Measurements from ENCODE around the gene PRKCD.

The PRKCD gene

DNA sequence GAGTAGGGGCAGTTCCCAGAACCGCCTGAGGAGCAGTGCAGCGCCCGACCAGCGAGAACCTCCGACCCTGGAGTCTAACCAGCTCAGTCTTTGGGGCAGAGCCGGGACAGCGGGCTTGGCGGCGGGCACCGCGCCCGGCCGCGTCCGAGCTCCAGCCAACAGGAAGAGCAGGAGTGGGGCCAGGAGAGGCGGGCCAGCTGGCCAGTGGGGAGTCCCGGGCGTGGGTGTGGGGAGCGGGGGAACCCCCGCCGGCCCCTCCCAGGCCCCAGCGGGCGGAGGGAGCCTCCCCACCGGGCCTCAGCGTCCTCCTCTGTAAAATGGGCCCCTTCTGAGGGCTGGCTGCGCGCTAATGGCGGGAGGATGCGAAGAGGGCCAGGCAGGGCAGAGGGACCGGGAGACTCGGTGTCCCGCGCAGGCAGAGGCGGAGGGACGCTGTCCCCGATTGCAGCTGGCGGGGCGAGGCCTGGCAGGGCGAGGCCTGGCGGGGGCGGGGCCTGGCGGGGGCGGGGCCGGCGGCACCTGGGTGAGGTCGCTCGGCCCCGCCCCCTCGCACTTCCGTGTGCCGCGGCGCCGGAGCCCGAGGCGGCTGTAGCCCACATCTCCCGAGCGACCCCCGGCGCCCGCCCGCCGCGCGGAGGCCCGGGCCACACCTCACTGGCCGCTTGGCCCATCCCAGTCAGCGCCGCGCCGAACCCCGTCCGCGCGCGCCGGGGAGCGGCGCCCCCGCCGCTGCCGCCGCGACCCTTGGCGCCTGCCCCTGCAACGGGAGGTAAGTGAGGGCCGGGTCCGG is at the start of gene PRKCD:
Gene PRKCD (plus strand): TSS at position 550 of the 790 bp plus-strand sequence. CDS start 17,214 bp downstream, outside the sequence.
- Histone ChIP-seq H3K9ac (peak within 1 kb of the TSS; percentile 33), H3K79me2 (no peaks in the 10 kb centered on the region)

DNA sequence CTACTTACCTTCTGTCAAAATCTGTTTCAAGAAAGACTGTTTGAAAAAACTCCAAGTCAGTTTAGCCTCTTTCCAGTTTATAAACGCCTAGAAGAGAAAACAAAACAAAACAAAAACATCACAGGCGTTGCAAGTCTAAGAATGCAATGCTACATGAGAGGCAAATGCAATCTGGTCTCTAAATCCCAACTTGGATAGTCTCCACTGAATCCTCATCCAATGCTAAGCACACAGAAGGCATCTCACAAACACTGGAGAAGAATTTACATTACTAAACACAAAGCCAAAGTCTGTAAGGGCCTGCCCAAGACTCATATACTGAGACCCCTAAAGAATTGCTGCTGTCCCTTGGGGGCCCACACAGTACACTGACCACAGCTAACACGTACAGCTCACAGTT is 49.2 kb upstream of the PRKCD start:
- no peaks in the 10 kb centered on the region for H3K9me3 ChIP-seq (ENCODE audit: control insufficient read depth, low read length)
- no peak for TF ChIP-seq CTCF (IDR thresholded peaks at IDR 0.05)
- no peaks in the 10 kb centered on the region for H3K27me3 ChIP-seq (ENCODE audit: control insufficient read depth, insufficient read depth, low read length)
- no peak overlapping the region for H3K4me3 ChIP-seq (ENCODE audit: low read depth, low read length)
- no peak overlapping the region for H3K27ac ChIP-seq
- H3K4me1 ChIP-seq = peaks cover 8% of the 10 kb centered on the region
- no peak overlapping the region for H3K4me2 ChIP-seq (ENCODE audit: low read length)
- no peak overlapping the region for H3K9ac ChIP-seq
- H3K79me2 ChIP-seq = peaks cover 2% of the 10 kb centered on the region
- no peaks in the 10 kb centered on the region for H3K36me3 ChIP-seq (ENCODE audit: control insufficient read depth, insufficient read depth, low read length)
- H2AFZ ChIP-seq = no peak overlapping the region

More for the DNA sequence above, at the start of gene PRKCD:
- peaks cover 29% of the 10 kb centered on the region for H3K4me1 ChIP-seq
- peak; percentile 58 for TF ChIP-seq CTCF (IDR thresholded peaks at IDR 0.05)
- H3K9me3 ChIP-seq (ENCODE audit: control insufficient read depth, low read length) = no peaks in the 10 kb centered on the region
- H3K36me3 ChIP-seq (ENCODE audit: control insufficient read depth, insufficient read depth, low read length) = no peaks in the 10 kb centered on the region
- H3K4me3 ChIP-seq (ENCODE audit: low read depth, low read length) = peak within 1 kb of the TSS; percentile 62
- H3K4me2 ChIP-seq (ENCODE audit: low read length) = peak within 1 kb of the TSS; percentile 84
- no peaks in the 10 kb centered on the region for H3K27me3 ChIP-seq (ENCODE audit: control insufficient read depth, insufficient read depth, low read length)
- H3K27ac ChIP-seq = peak within 1 kb of the TSS; percentile 80
- H2AFZ ChIP-seq = peak within 1 kb of the TSS; percentile 80

DNA sequence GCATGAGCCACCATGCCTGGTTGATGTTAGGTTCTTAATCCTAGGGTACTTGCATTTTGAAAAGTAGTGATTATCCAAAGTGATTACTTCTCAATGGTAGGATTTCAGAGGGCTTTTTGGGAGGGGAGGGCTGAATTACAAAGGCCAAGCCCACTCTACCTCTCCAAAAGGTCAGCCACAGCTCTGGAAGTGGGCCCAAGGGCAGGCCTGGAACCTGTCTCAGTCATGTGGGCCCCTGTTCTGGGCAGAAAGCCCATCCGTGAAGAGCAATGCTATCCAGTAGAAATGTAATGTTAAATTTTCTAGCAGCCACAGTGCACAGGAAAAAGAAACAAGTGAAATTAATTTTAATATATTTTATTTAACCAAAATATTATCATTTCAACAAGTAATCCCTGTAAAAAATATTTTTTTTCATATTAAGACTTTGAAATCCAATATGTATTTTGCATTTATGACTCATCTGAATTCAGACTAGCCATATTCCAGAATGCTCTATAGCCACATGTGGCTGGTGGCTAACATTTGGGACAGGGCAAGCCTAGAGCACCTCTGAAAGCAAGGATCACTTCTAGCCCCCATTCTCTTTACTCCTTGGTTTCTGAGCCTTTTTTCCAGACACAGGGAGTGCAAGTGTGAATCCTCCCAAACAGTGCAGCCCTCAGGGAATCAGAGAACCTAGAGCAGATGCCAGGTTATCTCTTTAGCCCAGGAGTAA is 47.6 kb upstream of the PRKCD start:
- H3K27ac ChIP-seq = no peak overlapping the region
- no peak overlapping the region for H3K4me3 ChIP-seq (ENCODE audit: low read depth, low read length)
- peaks cover 2% of the 10 kb centered on the region for H3K79me2 ChIP-seq
- peaks cover 11% of the 10 kb centered on the region for H3K4me1 ChIP-seq
- H2AFZ ChIP-seq = no peak overlapping the region
- H3K9me3 ChIP-seq (ENCODE audit: control insufficient read depth, low read length) = no peaks in the 10 kb centered on the region
- H3K9ac ChIP-seq = no peak overlapping the region
- no peak for TF ChIP-seq CTCF (IDR thresholded peaks at IDR 0.05)
- H3K36me3 ChIP-seq (ENCODE audit: control insufficient read depth, insufficient read depth, low read length) = no peaks in the 10 kb centered on the region
- H3K27me3 ChIP-seq (ENCODE audit: control insufficient read depth, insufficient read depth, low read length) = no peaks in the 10 kb centered on the region
- no peak overlapping the region for H3K4me2 ChIP-seq (ENCODE audit: low read length)

DNA sequence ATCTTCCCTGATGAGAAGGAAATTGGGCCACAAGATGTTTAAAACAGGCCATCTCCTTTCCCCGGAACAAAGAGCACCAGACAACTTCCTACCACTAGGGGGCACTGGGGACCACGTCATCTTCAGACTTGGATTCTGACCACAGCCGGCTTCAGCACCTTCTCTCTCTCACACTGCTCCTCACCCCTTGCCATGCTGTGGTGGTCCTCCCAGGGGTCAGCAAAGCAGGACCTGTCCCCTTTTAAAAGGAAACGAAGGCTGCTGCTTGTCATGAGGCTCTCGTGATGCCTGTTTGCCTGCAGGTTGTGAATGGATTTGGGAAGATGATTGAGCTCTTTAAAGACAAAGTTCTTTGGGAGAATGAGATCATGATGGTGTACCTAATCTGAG is 47.0 kb upstream of the PRKCD start:
- Histone ChIP-seq H3K4me2 (ENCODE audit: low read length) (no peak overlapping the region), H3K4me1 (peaks cover 11% of the 10 kb centered on the region), H3K79me2 (peaks cover 2% of the 10 kb centered on the region), H3K9ac (no peak overlapping the region), H3K27me3 (ENCODE audit: control insufficient read depth, insufficient read depth, low read length) (no peaks in the 10 kb centered on the region), H3K9me3 (ENCODE audit: control insufficient read depth, low read length) (no peaks in the 10 kb centered on the region), H3K36me3 (ENCODE audit: control insufficient read depth, insufficient read depth, low read length) (no peaks in the 10 kb centered on the region), H3K4me3 (ENCODE audit: low read depth, low read length) (no peak overlapping the region), H3K27ac (no peak overlapping the region), H2AFZ (peak overlapping the region; percentile 24)
- TF ChIP-seq CTCF (IDR thresholded peaks at IDR 0.05) = peak; percentile 94

Measured in parathyroid adenoma (tissue), 2 donors.